Activated CD4-positive, alpha-beta T cell treated with anti-CD3 and anti-CD28 coated beads, Interleukin-2, amount 50 U/mL, for 4 hours (primary cell): ENCODE measurements around the gene MIGA2.

ENCODE experiments used
- DNase-seq, 2 experiments: peaks; one replicate each; pipeline ENCODE4 v3.0.0-alpha.2; 2020

Gene MIGA2

GRCh38 chr9:129037767-129038098 is 1.3 kb downstream of the MIGA2 start:
- DNase-seq: no peak

GRCh38 chr9:129038109-129038852 is 1.9 kb downstream of the MIGA2 start:
- DNase-seq: no peak

GRCh38 chr9:129040113-129040643 is 3.8 kb downstream of the MIGA2 start:
- DNase-seq: no peak

- DNase-seq: no peak
Observed at GRCh38 chr9:129042016-129042415, 5.6 kb downstream of the MIGA2 start.

GRCh38 chr9:129052592-129052991 is 16.2 kb downstream of the MIGA2 start:
- no peak for DNase-seq

GRCh38 chr9:129053020-129053419 is 16.6 kb downstream of the MIGA2 start:
- no peak for DNase-seq

- no peak for DNase-seq
Observed at GRCh38 chr9:129054163-129054851, 17.9 kb downstream of the MIGA2 start.

GRCh38 chr9:129058965-129059795 is 22.8 kb downstream of the MIGA2 start:
- no peak for DNase-seq

- no peak for DNase-seq
Observed at GRCh38 chr9:129059796-129060785, 23.7 kb downstream of the MIGA2 start.

- DNase-seq: no peak
Observed at GRCh38 chr9:129060991-129061390, 24.6 kb downstream of the MIGA2 start.

GRCh38 chr9:129063061-129063460 is 26.6 kb downstream of the MIGA2 start:
- no peak for DNase-seq

GRCh38 chr9:129064499-129064908 is 28.1 kb downstream of the MIGA2 start:
- no peak for DNase-seq

GRCh38 chr9:129068110-129068509 is 31.7 kb downstream of the MIGA2 start:
- DNase-seq: no peak

GRCh38 chr9:129068990-129069861 is 32.8 kb downstream of the MIGA2 start:
- peak; percentile 15 to 34 for DNase-seq

- DNase-seq: no peak
Observed at GRCh38 chr9:129069862-129070641, 33.6 kb downstream of the MIGA2 start.

- no peak for DNase-seq
Observed at GRCh38 chr9:129070696-129071525, 34.5 kb downstream of the MIGA2 start.

GRCh38 chr9:129071526-129072126 is 35.2 kb downstream of the MIGA2 start:
- DNase-seq: no peak

GRCh38 chr9:129072171-129072570 is 35.7 kb downstream of the MIGA2 start:
- DNase-seq: no peak

- no peak for DNase-seq
Observed at GRCh38 chr9:129073404-129073803, 37.0 kb downstream of the MIGA2 start.
